ENCODE data around the gene ATP6V0B.

The ATP6V0B gene

GRCh38 chr1:43974443-43975248 is at the start of gene ATP6V0B:
Gene ATP6V0B (plus strand): TSS chr1:43974960. CDS start chr1:43975041, 81 bp downstream.
- DNase-seq (ENCODE audit: low spot score): peak; percentile 94
- ChIA-PET CTCF (interaction anchor here (1.2 kb wide), 2 partner anchors 40 to 44 kb away, joined by 3 read pairs; no protein-coding TSS in a partner anchor), POLR2A (ENCODE audit: low non-redundant PET) (interaction anchor here (0.5 to 0.7 kb wide), 2 partner anchors 15 to 30 kb away, joined by 3 to 5 read pairs; no protein-coding TSS in a partner anchor)
- TF ChIP-seq CTCF (conservative IDR thresholded peaks at IDR 0.05; ENCODE audit: low read depth): no peak
- H3K27ac ChIP-seq: peak within 1 kb of the TSS; percentile 90

- ChIA-PET POLR2A (ENCODE audit: low non-redundant PET) (no interaction called here), CTCF (interaction anchor here (0.8 kb wide), 1 partner anchor 36 kb away, joined by 3 read pairs; no protein-coding TSS in a partner anchor)
- TF ChIP-seq CTCF (conservative IDR thresholded peaks at IDR 0.05; ENCODE audit: low read depth): no peak
- H3K27ac ChIP-seq: peak overlapping the region; percentile 34
- DNase-seq (ENCODE audit: low spot score): no peak
Observed at GRCh38 chr1:43925846-43926245, 48.9 kb upstream of the ATP6V0B start.

- CTCF ChIA-PET: interaction anchor here (0.6 to 1.5 kb wide), 6 partner anchors 15 to 167 kb away, joined by 3 to 8 read pairs (median 4); partner anchors contain the start of gene ATP6V0B
- peak; percentile 66 for DNase-seq (ENCODE audit: low spot score)
- peak; percentile 57 for TF ChIP-seq CTCF (conservative IDR thresholded peaks at IDR 0.05; ENCODE audit: low read depth)
- POLR2A ChIA-PET (ENCODE audit: low non-redundant PET): interaction anchor here (1.2 kb wide), 2 partner anchors 15 to 166 kb away, joined by 3 read pairs; no protein-coding TSS in a partner anchor
- H3K27ac ChIP-seq: peak overlapping the region; percentile 96
Observed at GRCh38 chr1:43930168-43930948, 44.4 kb upstream of the ATP6V0B start.

GRCh38 chr1:43930949-43931275 is 43.8 kb upstream of the ATP6V0B start:
- no peak for DNase-seq (ENCODE audit: low spot score)
- POLR2A ChIA-PET (ENCODE audit: low non-redundant PET): interaction anchor here (1.2 kb wide), 2 partner anchors 15 to 167 kb away, joined by 3 read pairs; no protein-coding TSS in a partner anchor
- TF ChIP-seq CTCF (conservative IDR thresholded peaks at IDR 0.05; ENCODE audit: low read depth): no peak
- H3K27ac ChIP-seq: peak overlapping the region; percentile 96
- CTCF ChIA-PET: interaction anchor here (0.6 to 1.5 kb wide), 6 partner anchors 15 to 167 kb away, joined by 3 to 8 read pairs (median 4); partner anchors contain the start of gene ATP6V0B

GRCh38 chr1:43931711-43932660 is 42.8 kb upstream of the ATP6V0B start:
- no peak for TF ChIP-seq CTCF (conservative IDR thresholded peaks at IDR 0.05; ENCODE audit: low read depth)
- ChIA-PET POLR2A (ENCODE audit: low non-redundant PET) (interaction anchor here (0.6 kb wide), 1 partner anchor 150 kb away, joined by 3 read pairs; no protein-coding TSS in a partner anchor), CTCF (interaction anchor here (0.6 to 6.5 kb wide), 3 partner anchors 14 to 166 kb away, joined by 3 to 150 read pairs (median 3); no protein-coding TSS in a partner anchor)
- H3K27ac ChIP-seq: peak overlapping the region; percentile 96
- no peak for DNase-seq (ENCODE audit: low spot score)
